H9 (cell line): ENCODE data around the gene LRIT3. TPM values are rescaled to one million over a fixed set of nuclear protein-coding genes. Genes with fewer than 3 reads are reported as not detected.

Experiments
- DNase-seq: peaks from one replicate; pipeline ENCODE4 v3.0.0-alpha.2; 2017
- H2AFZ ChIP-seq: one replicate; pipeline ENCODE4 v1.6.1; 2013; ENCODE audit warnings: mild to moderate bottlenecking, low read length, control low read depth, moderate library complexity
- H2AK5ac ChIP-seq: 2 replicates; pipeline ENCODE4 v1.6.1; 2013; ENCODE audit warnings: low read length, control low read depth, mixed read lengths; ENCODE audit not compliant: insufficient read length
- H2BK120ac ChIP-seq: one replicate; pipeline ENCODE4 v1.6.1; 2013; ENCODE audit warnings: low read depth, mild to moderate bottlenecking, low read length, control low read depth, inconsistent platforms; ENCODE audit not compliant: poor library complexity, severe bottlenecking
- H2BK12ac ChIP-seq: 2 replicates; pipeline ENCODE4 v1.6.1; 2013; ENCODE audit warnings: low read length, control low read depth, mixed read lengths, low read depth; ENCODE audit not compliant: insufficient read length
- H2BK15ac ChIP-seq: 2 replicates; pipeline ENCODE4 v1.6.1; 2013; ENCODE audit warnings: low read depth, low read length, control low read depth
- H2BK20ac ChIP-seq: one replicate; pipeline ENCODE4 v1.6.1; 2013; ENCODE audit warnings: low read depth, mild to moderate bottlenecking, low read length, control low read depth, inconsistent platforms; ENCODE audit not compliant: poor library complexity, severe bottlenecking
- H2BK5ac ChIP-seq: 2 replicates; pipeline ENCODE4 v1.6.1; 2013; ENCODE audit warnings: low read length, control low read depth, mixed read lengths; ENCODE audit not compliant: insufficient read length
- H3K14ac ChIP-seq: 2 replicates; pipeline ENCODE4 v1.6.1; 2013; ENCODE audit warnings: low read length, control low read depth; ENCODE audit not compliant: insufficient read depth
- H3K18ac ChIP-seq: 2 replicates; pipeline ENCODE4 v1.6.1; 2013; ENCODE audit warnings: low read depth, mild to moderate bottlenecking, mixed read lengths, low read length, control low read depth; ENCODE audit not compliant: insufficient read length
- H3K23ac ChIP-seq: 2 replicates; pipeline ENCODE4 v1.6.1; 2013; ENCODE audit warnings: low read length, control low read depth, mixed read lengths, low read depth; ENCODE audit not compliant: insufficient read length
- H3K23me2 ChIP-seq: 2 replicates; pipeline ENCODE4 v1.6.1; 2013; ENCODE audit warnings: low read depth, mild to moderate bottlenecking, mixed read lengths, low read length, control low read depth; ENCODE audit not compliant: insufficient read length, poor library complexity, severe bottlenecking
- H3K27ac ChIP-seq: 2 replicates; pipeline ENCODE4 v1.5.1; 2013; ENCODE audit warnings: low read length, control low read depth, mixed read lengths, low read depth; ENCODE audit not compliant: insufficient read length
- H3K27me3 ChIP-seq: 2 replicates; pipeline ENCODE4 v1.6.1; 2013; ENCODE audit warnings: low read length, control low read depth, inconsistent platforms; ENCODE audit not compliant: insufficient read depth
- H3K4ac ChIP-seq: 2 replicates; pipeline ENCODE4 v1.6.1; 2013; ENCODE audit warnings: low read depth, mild to moderate bottlenecking, control low read depth, inconsistent platforms, low read length, moderate library complexity
- H3K4me1 ChIP-seq: 2 replicates; pipeline ENCODE4 v1.6.1; 2013; ENCODE audit warnings: low read length, control low read depth, inconsistent platforms; ENCODE audit not compliant: insufficient read depth
- H3K4me2 ChIP-seq: 2 replicates; pipeline ENCODE4 v1.6.1; 2013; ENCODE audit warnings: low read length, control low read depth, mixed read lengths; ENCODE audit not compliant: insufficient read length, insufficient read depth
- H3K56ac ChIP-seq: 2 replicates; pipeline ENCODE4 v1.6.1; 2013; ENCODE audit warnings: low read depth, mild to moderate bottlenecking, mixed read lengths, low read length, control low read depth; ENCODE audit not compliant: insufficient read length
- H3K79me1 ChIP-seq: 2 replicates; pipeline ENCODE4 v1.6.1; 2013; ENCODE audit warnings: low read depth, mild to moderate bottlenecking, moderate library complexity, low read length, control low read depth, inconsistent platforms; ENCODE audit not compliant: insufficient read depth, poor library complexity, severe bottlenecking
- H3K79me2 ChIP-seq: 2 replicates; pipeline ENCODE4 v1.6.1; 2013; ENCODE audit warnings: low read length, control low read depth, inconsistent platforms; ENCODE audit not compliant: insufficient read depth
- H3K9ac ChIP-seq: 2 replicates; pipeline ENCODE4 v1.6.1; 2013; ENCODE audit warnings: low read length, control low read depth, mixed read lengths; ENCODE audit not compliant: insufficient read length; ENCODE audit errors: extremely low read depth
- H3K9me3 ChIP-seq: one replicate; pipeline ENCODE4 v1.6.1; 2013; ENCODE audit warnings: low read depth, low read length, inconsistent platforms; ENCODE audit not compliant: control insufficient read depth
- H3T11ph ChIP-seq: one replicate; pipeline ENCODE4 v1.6.1; 2013; ENCODE audit warnings: mild to moderate bottlenecking, low read length, control low read depth, inconsistent platforms
- H4K20me1 ChIP-seq: one replicate; pipeline ENCODE4 v1.6.1; 2013; ENCODE audit not compliant: control insufficient read depth, insufficient read length, insufficient read depth
- H4K5ac ChIP-seq: 2 replicates; pipeline ENCODE4 v1.6.1; 2013; ENCODE audit warnings: low read depth, mild to moderate bottlenecking, mixed read lengths, low read length, control low read depth; ENCODE audit not compliant: insufficient read length
- H4K8ac ChIP-seq: replicated peaks from 2 replicates; pipeline ENCODE4 v1.6.1; 2013; ENCODE audit warnings: low read length, control low read depth, mixed read lengths, low read depth; ENCODE audit not compliant: insufficient read length
- H4K91ac ChIP-seq: 2 replicates; pipeline ENCODE4 v1.6.1; 2013; ENCODE audit warnings: low read depth, mild to moderate bottlenecking, moderate library complexity, mixed read lengths, low read length, control low read depth; ENCODE audit not compliant: insufficient read length
- H3K27ac Mint-ChIP-seq, 3 experiments: 2 replicates in 2 of 3; 3 replicates in 1 of 3; pipeline ENCODE4 v1.8.0; 2020 to 2021; ENCODE audit warnings: mixed read lengths in 3 of 3, mild to moderate bottlenecking in 1 of 3, moderate library complexity in 1 of 3
- H3K27me3 Mint-ChIP-seq: 2 replicates; pipeline ENCODE4 v1.8.0; 2021; ENCODE audit warnings: low read depth, mild to moderate bottlenecking, moderate library complexity, mixed read lengths
- H3K36me3 Mint-ChIP-seq, 3 experiments: 2 replicates in 2 of 3; 3 replicates in 1 of 3; pipeline ENCODE4 v1.8.0; 2020 to 2021; ENCODE audit warnings: low read depth in 3 of 3, mixed read lengths in 3 of 3; ENCODE audit not compliant: insufficient read depth in 1 of 3
- H3K4me1 Mint-ChIP-seq, 2 experiments: 2 replicates each; pipeline ENCODE4 v1.8.0; 2020; ENCODE audit warnings: mixed read lengths in 2 of 2
- H3K4me3 Mint-ChIP-seq, 2 experiments: 2 replicates in 1 of 2; 3 replicates in 1 of 2; pipeline ENCODE4 v1.8.0; 2020 to 2021; ENCODE audit warnings: mild to moderate bottlenecking in 2 of 2, mixed read lengths in 2 of 2, moderate library complexity in 1 of 2
- H3K9me3 Mint-ChIP-seq, 2 experiments: 2 replicates in 1 of 2; 3 replicates in 1 of 2; pipeline ENCODE4 v1.8.0; 2020; ENCODE audit warnings: mild to moderate bottlenecking in 2 of 2, mixed read lengths in 2 of 2, moderate library complexity in 1 of 2
- WGBS: extraction: QIAGEN DNeasy Blood & Tissue Kit; methylation state at CpG from one replicate; pipeline ENCODE4 v1.1.7; 2013; ENCODE audit warnings: missing lambda C conversion rate, low lambda C conversion rate, mixed read lengths; ENCODE audit not compliant: insufficient read length; ENCODE audit errors: extremely low coverage; 5-methylcytosine and 5-hydroxymethylcytosine counted together
- total RNA-seq: library from RNA; stranded (reverse); gene quantifications from 2 replicates; pipeline ENCODE4 v1.2.1, GENCODE V29; 2021
- TF ChIP-seq, protein P1 (sequence below): fragments of 200-600 bp; sonication (generic); conservative IDR thresholded peaks from 3 replicates; pipeline ENCODE4 v1.8.0; 2021; ENCODE audit warnings: antibody characterized with exemption, mild to moderate bottlenecking

Gene LRIT3
- total RNA-seq, 1 experiment from 2014 or later = 0.07 TPM

DNA sequence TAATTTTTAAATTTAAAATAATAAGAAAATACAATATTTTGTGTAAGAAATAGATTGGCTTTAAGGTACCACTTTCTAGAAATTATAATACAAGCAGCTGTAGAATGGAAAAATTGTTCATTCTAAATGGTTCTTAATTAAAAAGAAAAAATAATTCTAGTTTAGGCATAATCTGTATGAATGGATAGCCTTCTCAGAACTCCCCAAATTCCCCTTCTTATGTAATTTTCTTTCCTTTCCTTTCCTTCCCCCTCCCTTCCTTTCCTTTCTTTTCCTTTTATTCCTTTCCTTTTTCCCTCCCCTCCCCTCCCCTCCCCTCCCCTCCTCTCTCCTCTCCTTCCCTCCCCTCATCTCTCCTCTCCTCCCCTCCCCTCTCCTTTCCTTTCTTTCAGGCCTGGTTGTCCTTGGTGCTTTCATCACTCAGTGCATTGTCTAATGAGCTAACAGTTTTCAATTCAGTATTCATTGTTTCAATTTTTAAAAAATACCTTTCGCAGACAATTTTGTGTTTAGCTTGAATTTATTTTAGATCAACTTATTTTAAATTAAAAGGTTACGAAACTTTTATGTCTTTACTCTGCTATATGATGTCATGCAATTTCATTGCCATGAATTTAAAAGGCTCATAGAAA is 28.8 kb downstream of the LRIT3 start:
- Histone ChIP-seq H4K91ac (no peak overlapping the region), H3K4me1 (no peaks in the 10 kb centered on the region), H3K27ac (no peak overlapping the region), H3K79me1 (no peaks in the 10 kb centered on the region), H3K9ac (no peak overlapping the region), H3K9me3 (no peaks in the 10 kb centered on the region), H3K14ac (no peak overlapping the region), H4K5ac (no peak overlapping the region), H3K4me2 (no peak overlapping the region), H3T11ph (no peak overlapping the region), H3K79me2 (no peaks in the 10 kb centered on the region), H2BK5ac (no peak overlapping the region), H2BK120ac (no peak overlapping the region), H3K4ac (no peak overlapping the region), H2BK12ac (no peak overlapping the region), H2BK20ac (no peak overlapping the region), H3K18ac (no peak overlapping the region), H3K27me3 (no peaks in the 10 kb centered on the region), H3K23ac (no peak overlapping the region), H2BK15ac (no peak overlapping the region), H3K56ac (no peak overlapping the region), H3K23me2 (peaks cover 3% of the 10 kb centered on the region), H4K20me1 (no peaks in the 10 kb centered on the region), H2AK5ac (no peak overlapping the region), H2AFZ (no peak overlapping the region), H4K8ac (no peak overlapping the region)
- no CpG with 5 or more reads among the region's 2 CpGs for WGBS
- H3K9me3 Mint-ChIP-seq = peaks cover 0 to 3% of the 10 kb centered on the region in 2 experiments; a peak in 2 of 5 replicates
- H3K4me1 Mint-ChIP-seq = no peaks in the 10 kb centered on the region
- peaks cover 0 to 5% (median 0%) of the 10 kb centered on the region in 3 experiments; a peak in 2 of 7 replicates for H3K36me3 Mint-ChIP-seq
- H3K27ac Mint-ChIP-seq = no peak overlapping the region
- H3K27me3 Mint-ChIP-seq = no peaks in the 10 kb centered on the region
- TF ChIP-seq, protein P1, sequence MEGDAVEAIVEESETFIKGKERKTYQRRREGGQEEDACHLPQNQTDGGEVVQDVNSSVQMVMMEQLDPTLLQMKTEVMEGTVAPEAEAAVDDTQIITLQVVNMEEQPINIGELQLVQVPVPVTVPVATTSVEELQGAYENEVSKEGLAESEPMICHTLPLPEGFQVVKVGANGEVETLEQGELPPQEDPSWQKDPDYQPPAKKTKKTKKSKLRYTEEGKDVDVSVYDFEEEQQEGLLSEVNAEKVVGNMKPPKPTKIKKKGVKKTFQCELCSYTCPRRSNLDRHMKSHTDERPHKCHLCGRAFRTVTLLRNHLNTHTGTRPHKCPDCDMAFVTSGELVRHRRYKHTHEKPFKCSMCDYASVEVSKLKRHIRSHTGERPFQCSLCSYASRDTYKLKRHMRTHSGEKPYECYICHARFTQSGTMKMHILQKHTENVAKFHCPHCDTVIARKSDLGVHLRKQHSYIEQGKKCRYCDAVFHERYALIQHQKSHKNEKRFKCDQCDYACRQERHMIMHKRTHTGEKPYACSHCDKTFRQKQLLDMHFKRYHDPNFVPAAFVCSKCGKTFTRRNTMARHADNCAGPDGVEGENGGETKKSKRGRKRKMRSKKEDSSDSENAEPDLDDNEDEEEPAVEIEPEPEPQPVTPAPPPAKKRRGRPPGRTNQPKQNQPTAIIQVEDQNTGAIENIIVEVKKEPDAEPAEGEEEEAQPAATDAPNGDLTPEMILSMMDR = no peak
- no peak for DNase-seq
- H3K4me3 Mint-ChIP-seq = no peak overlapping the region
